SKM-1 (cell line): ENCODE results near the gene SRI.
"Not testable (repeated sequence)": the region's sequence is repeated elsewhere in the genome, so short reads cannot be mapped to it uniquely, and the experiment has no call there.

Experiments
- DNase-seq: peaks from one replicate; lab custom pipeline; 2025; ENCODE audit not compliant: unreplicated experiment; lab: John Stamatoyannopoulos, UW

SRI gene, protein sequence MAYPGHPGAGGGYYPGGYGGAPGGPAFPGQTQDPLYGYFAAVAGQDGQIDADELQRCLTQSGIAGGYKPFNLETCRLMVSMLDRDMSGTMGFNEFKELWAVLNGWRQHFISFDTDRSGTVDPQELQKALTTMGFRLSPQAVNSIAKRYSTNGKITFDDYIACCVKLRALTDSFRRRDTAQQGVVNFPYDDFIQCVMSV

DNA sequence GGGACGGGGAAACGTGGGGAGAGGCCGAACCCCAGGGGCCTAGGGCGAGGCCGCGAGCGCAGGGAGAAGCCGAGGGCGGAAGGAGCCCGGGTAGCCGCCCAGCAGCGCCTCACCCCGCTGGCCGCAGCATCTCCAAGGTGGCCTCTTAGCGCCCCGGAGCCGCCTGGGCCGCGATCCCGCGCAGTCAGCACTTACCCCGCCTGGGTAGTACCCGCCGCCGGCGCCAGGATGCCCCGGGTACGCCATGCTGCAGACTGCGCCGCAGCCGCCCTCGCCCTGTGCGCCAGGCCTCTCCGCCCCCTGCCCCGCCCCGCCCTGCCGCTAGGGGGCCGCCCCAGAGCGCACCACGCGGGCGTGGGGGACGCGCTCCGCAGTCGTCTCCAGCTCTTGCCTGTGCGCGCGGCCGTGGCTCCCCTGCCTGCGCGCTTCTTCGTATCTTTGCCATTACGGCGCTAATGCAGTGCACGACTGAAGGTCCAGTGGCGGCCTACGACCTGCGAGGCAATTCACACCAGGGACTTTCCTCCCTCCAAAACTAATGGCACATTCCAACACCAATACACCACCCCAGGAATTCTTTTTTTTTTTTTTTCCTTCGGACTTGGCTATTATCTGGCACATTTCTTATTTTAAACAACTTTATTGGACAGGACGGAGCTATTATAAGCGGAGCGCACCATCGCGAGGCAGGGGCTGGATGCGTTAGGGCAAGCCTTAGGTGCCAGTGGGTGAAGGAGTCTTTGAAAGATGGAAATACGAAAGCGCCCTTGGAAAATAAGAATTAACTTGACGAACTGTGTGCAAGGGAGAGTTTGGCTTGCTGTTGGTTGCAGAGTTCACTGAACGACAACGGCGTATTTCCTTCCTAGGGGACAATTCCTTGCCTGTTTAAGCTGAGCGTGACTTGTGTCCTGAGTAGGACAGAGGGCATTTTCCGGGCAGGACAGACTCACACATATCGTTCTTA, at the start of gene SRI:
Gene SRI, minus strand, starts transcription at position 258 of the 967 bp plus-strand sequence. Its CDS starts 12 bp downstream, at position 246.
- DNase-seq, result peak; percentile 75

DNA sequence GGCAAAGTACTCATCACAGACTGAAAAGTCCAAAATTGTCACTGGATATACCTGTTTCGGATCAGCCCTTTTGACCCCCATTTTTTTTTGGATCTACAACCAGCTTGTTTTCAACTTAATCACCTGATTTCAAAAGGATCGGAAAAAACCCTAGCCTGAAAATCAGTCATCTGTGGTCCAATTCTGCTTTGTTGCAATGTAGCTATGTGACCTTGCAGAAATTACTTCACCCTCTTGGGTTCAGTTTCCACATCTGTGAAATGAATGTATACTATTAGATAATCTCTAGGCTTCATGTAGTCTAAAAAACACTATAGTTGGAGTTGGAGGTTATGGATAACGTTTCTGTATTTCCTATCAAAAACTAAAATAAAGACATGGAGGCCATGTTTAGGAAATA, 49.7 kb upstream of the SRI start:
- peak; percentile 51 for DNase-seq

DNA sequence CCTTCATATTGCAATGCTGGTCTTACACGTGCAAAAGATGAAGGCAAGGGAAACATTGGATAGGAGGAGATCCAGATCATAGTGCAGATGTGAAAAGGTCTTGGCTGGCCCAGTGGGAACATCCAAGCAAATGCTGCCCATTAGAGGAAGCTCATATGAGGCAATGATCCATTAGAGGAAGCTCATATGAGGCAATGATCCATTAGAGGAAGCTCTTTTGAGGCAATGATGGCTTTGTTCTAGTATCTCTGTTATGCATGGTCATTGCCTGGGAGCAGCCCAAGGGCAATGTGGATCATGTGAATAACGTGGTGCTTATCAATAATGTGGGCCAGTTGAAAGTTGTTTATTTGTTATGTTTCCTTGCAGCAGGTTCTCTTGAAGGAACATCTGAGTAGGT, 49.0 kb upstream of the SRI start:
- peak; percentile 70 for DNase-seq

DNA sequence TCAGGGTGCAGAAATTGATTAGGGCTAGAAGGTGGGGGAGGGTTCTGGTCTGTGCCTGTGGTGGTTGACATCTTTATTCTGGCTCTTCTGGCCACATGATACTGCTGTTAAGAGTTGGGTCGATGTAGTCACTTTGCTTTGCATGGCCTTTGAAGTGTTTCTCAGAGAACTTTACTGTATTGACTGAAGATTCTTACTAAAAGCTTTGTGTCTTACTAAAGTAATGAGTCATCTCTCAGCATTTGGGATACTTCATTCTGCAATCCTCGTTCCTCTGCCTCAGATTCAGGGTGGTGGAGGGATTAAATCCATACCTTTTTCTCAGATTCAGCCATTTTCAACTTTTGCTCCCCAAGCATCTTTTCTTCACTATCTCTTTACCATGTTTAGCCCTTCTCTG, 48.2 kb upstream of the SRI start:
- DNase-seq, result no peak

DNA sequence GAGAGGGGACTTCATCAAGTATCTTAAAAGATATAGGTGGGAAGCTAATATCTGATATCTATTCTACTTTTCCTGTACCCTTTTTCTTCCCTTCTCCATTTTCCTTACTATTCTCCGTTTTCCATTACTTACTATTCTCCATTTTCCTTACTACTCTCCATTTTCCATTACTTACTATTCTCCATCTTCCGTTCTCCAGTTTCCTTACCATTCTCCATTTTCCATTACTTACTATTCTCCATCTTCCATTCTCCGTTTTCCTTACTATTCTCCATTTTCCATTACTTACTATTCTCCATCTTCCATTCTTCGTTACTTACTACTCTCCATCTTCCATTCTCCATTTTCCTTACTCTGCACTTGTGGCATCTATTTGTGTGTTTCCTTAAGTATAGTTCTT, 47.6 kb upstream of the SRI start:
- no peak for DNase-seq

DNA sequence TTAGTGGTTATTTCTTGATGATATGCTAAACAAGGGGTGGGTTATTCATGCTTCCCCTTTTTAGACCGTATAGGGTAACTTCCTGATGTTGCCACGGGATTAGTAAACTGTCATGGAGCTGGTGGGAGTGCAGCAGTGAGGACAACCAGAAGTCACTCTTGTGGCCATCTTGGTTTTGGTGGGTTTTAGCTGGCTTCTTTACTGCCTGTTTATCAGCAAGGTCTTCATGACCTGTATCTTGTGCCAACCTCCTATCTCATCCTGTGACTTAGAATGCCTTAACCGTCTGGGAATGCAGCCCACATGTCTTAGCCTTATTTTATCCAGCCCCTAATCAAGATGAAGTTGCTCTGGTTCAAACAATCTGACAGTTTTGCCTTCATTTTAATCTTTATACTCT, 45.1 kb upstream of the SRI start:
- not testable (repeated sequence) for DNase-seq

DNA sequence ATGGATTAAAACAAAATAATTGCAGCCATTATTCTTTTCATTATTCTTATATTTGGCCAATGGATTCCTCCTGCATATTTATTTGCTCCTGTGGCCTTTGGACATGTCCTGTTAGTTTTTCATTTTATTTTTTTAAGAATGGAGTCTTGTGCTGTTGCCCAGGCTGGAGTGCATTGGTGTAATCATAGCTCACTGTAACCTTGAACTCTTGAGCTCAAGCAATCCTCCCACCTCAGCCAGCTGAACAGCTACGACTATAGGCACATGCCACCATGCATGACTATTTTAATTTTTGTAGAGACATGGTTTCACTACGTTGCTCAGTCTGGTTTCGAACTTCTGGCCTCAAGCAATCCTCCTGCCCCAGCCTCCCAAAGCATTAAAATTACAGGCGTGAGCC, 42.7 kb upstream of the SRI start:
- DNase-seq, result no peak

DNA sequence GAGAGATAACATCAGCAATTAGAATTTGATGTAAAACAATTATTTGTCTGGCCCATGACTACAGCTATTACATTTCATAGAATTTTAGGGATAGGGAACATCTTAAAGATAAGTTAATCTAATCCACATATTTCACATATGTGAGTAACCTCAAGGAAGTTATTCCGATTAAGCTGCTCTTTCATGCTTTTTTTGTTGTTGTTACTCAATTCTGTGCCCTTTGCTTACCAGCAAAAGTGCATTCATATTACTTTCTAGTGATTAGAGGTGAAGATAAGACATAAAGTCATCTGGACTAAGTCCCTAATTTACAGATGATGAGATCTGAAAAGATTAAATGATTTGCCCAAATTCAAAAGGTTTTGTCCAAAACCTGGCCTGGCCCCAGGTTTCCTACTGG, 40.9 kb upstream of the SRI start:
- no peak for DNase-seq

DNA sequence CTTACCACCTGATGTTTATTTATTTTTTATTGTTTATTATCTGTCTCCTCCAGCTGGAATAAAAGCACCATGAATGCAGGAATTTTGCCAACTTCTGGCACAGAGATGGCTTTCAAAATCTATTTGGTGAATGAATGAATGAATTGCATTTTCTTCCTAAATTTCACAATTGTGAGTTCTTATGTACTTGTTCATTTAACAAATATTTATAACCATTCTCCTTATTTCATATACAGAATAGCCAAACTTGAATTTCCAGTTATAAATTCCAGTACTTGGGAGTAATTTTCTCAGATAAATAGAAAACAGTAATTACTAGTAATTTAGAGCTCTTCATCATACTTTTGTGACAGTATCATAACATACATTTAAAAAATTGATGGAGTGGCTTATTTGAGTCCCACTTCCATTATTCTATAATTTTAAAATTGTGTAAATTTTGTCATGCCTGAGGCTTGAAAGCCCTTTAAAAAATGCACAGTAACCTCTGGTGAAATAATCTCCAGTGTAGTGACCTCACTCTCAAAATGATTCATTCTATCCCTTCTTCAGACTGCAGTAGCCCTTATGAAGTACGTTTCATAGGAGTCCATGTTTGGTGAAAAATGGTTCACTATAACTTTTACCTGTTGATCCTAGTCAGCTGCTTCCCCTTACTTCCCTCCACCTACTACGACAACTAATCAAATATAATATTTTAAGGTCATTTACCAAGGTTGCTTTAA, 40.0 kb upstream of the SRI start:
- no peak for DNase-seq

DNA sequence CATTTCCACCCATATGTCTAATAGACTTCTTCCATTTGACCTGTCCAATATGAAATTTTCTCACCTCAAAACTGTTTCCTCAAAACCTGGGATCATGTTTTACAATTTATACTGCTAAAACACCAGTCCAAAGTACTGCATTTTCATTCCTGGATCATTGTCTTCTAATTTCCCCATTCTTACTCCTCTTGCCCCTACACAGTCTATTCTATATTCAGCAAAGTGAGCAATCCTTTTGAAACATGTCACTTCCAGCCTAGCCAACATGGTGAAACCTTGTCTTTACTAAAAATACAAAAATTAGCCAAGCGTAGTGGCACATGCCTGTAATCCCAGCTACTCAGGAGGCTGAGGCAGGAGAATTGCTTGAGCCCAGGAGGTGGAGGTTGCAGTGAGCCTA, 38.5 kb upstream of the SRI start:
- not testable (repeated sequence) for DNase-seq

DNA sequence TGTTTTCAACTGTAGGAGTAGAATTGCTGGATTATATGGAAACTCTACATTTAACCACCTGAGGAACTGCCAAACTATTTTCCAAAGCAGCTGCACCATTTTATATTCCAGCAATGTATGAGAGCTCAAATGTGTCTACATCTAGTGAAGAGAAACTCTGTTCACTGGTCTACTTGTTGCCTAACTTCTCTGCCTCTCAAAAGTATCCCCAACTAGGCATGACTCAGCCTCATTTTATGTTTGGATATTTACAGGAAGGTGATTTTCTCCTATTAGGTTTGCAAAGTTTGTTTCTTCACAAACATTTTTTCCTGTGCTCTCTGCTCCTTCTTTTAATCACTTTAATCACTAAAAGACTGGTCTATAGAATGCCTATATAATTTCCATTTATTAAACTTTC, 37.1 kb upstream of the SRI start:
- DNase-seq, result no peak

DNA sequence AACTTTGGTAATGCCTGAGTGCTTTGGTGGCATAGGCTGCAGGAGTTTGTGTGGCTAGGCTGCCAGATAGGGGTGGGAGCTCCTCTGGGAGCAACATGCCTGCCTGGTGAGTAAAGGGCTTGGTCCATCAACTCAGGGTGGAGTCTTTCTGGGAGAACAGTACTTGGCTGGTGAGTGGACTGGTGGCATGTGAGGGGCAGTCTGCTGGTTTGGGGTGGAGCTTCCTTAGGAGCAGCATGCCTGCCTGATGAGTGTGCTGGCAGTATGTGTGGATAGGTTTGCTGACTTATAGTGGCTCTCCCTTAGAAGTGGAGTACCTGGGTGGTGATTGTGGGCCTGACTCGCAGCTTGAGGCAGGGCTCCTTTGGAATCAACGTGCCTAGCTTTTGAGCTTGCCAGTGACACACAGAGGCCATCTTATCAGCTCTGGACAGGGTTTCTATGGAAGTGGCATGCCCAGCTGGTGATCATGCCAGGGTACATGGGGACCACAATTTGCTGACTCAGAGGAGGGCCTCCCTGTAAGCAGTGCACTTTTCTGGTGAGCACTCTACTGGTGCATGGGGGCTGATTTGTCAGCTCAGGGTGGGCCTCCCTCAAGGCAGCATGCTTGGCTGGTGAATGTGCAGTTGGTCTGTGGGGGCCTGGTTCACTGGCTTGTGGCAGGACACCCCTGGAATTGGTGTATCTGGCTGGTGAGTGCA, 35.0 kb upstream of the SRI start:
- DNase-seq, result no peak

DNA sequence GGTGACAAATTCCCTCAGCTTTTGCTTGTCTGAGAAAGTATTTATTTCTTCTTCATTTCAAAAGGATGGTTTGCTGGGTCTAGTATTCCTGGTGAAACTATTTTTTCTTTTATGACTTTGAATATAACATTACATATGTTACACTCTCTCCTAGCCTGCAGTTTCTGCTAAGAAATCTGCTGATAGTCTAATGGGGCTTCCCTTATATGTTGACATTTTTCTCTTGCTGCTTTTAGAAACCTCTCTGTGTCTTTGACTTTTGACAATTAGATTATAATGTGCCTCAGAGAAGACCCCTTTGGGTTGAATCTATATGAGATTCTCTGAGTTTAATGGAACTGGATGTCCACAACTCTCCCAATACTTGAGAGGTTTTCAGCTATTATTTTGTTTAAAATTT, 33.8 kb upstream of the SRI start:
- no peak for DNase-seq

DNA sequence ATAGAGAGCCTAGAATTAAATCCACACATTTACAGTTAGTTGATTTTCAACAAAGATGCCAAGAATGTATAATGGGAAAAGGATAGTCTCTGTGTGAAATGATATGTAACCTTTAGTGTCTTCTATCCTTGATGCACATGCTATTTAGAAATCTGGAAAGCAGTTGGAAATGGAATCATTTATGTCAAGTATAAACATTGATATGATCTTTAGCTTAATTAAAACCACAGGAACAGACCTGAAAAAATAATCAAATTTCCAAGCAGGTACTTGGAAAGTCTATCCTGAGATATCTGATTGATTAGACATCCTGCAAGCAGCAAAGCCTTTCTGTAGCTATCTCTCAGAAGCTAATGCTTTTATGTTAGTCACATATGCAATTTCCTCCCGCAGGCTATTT, 24.4 kb upstream of the SRI start:
- no peak for DNase-seq

DNA sequence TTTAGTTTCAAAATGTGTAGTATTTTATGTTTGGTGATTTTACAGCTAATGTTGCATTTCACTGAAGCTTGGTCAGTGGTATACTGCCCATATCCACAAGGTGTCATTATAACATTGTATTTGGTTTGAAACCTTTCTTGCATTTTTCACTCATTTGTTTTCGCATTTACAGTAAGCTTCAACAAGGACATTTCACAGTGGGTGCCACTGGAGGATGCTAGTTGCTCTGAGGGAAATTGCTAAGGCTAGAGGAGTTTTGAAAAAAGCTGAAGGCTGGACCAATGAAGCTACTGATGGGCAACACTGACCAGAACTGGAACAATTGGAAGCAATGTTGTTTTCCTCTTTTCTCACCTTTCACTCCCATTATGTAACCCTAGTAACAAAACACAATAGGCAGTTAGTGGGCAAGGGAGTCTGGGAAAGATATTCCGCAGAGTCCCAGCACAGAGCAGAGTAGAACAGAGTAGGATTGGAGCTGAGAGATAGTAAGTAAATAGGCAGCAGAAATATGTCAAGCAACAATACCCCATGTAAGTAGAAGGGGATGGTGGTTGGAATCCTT, 23.6 kb upstream of the SRI start:
- peak; percentile 50 for DNase-seq

DNA sequence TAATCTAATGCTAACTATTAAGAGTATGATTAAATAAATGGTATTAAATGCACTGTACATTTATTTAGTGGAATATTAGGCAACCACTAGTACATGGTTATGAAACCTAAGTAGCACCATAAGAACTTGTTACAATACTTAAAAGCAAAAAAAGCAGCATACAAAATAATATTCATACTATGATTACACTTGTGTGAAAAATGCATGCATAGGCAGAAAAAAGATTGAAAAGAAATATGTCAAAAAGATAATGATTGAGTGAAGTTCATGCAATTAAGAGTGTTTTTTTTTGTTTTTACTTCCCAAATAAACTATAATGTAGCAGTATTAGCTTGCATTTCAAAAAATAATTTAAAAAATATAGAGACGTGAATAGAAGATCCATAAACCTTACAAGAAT, 20.0 kb upstream of the SRI start:
- no peak for DNase-seq

DNA sequence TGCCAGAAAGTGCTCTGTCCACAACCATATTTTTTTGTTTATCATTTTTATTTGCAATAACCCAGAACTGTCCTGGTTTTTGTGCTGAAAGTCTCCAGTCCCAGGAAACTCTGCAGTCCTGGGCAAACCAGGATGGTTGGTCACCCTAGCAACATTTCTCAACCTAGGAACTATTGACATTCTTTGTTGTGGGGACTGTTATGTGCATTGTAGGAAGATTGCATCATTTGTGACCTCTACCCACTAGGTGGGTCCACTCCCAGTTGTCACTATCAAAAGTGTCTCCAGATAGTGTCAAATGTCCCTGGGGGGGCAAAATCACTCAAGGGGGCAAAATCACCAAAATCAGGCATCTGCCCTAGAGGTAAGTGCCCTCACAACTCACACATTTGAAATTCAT, 14.0 kb upstream of the SRI start:
- DNase-seq, result no peak

DNA sequence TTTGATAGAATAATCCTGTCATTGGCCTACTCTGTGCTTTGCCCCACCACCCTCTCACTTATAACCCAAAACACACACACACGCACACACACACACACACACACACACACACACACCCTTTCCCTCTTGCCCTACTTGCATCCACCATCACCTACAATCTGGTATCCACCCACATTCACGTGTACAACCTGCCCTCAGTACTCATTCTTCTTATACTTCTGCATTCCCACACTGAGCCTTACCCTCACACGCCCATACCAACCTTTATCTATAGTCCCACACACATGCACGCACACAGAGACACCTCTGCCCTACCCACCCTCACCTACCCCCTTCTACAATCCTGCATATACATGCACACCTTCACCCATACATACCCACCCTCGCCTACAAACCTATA, 10.8 kb upstream of the SRI start:
- DNase-seq, result no peak

DNA sequence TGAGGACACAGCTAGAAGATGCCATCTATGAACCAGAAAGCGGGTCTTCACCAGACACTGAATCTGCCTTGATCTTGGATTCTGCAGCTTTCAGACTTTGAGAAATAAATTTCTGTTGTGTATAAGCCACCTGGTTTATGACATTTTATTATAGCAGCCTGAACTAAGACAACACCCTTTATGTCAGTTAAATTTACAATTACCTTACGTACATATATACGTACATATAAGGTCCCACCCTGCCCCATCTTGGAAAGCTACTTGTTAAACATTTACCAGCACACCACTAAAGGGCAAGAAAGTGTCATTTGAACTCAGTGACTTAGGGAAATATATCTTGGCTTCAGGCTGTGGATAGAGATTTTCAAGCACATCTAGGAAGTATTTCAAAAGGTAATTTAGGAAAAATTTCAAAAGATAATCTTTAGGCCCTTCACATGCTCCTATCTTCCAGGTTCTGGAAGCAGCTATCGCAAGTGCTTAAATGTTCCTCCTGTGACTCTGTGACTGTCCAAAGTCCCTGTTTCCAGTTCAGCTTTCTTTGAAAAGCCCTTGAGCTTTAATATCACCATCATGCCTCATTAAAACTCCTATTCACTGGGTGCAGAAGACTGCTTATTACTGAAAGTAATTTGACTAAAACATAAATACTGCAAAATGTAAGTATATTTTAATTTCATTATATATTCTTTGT, 9.6 kb upstream of the SRI start:
- DNase-seq, result no peak

DNA sequence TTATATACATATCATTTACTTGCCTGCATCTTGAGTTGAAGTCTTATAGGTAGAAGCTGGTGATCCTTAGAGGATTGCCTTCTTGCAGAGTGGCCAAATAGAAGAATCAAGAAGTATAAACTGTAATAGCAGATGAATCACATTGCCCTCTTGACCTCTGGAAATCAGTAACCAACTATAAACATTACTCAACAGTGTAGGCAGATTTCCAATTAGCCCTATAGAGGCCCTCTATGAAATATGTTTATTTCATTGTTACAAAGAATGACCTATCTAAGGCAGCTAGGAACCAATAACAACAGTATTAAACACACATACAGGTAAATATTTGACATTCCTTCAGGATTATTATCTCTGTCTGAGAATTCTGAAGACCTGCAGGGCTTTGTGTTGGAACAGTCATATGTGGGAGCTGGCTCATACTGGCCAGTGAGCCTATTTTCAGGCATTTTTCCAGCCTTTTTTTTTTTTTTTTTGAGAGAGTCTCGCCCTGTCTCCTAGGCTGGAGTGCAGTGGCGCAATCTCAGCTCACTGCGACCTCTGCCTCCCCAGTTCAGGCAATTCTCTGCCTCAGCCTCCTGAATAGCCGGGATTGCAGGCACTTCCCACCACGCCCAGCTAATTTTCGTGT, 7.2 kb upstream of the SRI start:
- DNase-seq, result no peak
